ENCODE data around the gene GPHB5.

The GPHB5 gene

DNA sequence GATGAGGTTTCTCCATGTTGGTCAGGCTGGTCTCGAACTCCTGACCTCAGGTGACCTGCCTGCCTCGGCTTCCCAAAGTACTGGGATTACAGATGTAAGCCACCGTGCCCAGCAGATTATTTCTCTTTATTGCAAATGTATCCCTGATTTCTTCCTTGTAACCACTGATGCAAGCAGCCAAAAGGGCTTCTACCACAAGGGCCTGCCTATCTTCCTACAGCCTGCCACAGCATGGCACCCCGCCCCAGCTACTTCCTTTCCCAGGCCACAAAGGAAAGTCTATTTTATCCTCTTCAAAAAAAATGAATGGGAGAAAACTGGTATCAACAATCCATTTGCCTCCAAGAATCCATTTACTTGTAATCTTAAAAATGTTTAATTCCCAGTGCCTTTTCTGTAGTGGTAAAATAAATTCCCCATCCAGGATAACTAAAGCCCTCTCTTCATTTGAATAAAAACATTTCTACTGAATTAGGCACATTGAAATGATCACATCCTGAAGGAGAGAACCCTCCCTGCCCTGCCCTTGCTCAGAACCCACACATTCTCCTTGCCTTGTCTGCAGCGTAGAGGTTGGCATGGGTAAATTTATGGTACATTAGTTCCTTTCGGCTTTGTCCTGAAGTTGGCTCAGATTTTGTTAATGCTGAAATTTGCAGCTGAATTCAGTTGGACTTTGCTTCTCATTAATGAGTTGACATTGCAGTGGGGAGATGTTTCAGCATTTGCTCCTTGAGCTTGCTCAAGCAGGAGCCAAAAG is 19.2 kb downstream of the GPHB5 start:
- no peaks in the 10 kb centered on the region for H3K36me3 ChIP-seq (ENCODE audit: control insufficient read depth, low read length)
- H3K27ac ChIP-seq (ENCODE audit: low read depth, low read length) = no peak overlapping the region
- no peaks in the 10 kb centered on the region for H3K4me1 ChIP-seq (ENCODE audit: control insufficient read depth, low read length)
- H3K79me2 ChIP-seq (ENCODE audit: control insufficient read depth, low read length) = no peaks in the 10 kb centered on the region
- peaks cover 6% of the 10 kb centered on the region; the same call in 1 of the 2 replicates for H3K27me3 ChIP-seq (ENCODE audit: control insufficient read depth, low read length)
- no peak overlapping the region for H3K4me2 ChIP-seq (ENCODE audit: low read length)
- H3K4me3 ChIP-seq (ENCODE audit: low read length) = no peak overlapping the region
- no peaks in the 10 kb centered on the region for H3K9me2 ChIP-seq (replicated peaks; ENCODE audit: control insufficient read depth, low read length)
- no peaks in the 10 kb centered on the region for H3K9me3 ChIP-seq (ENCODE audit: control insufficient read depth, insufficient read depth, low read length)
- H4K20me1 ChIP-seq (ENCODE audit: control insufficient read depth, insufficient read depth, low read depth, low read length) = no peaks in the 10 kb centered on the region
- TF ChIP-seq, protein P1, sequence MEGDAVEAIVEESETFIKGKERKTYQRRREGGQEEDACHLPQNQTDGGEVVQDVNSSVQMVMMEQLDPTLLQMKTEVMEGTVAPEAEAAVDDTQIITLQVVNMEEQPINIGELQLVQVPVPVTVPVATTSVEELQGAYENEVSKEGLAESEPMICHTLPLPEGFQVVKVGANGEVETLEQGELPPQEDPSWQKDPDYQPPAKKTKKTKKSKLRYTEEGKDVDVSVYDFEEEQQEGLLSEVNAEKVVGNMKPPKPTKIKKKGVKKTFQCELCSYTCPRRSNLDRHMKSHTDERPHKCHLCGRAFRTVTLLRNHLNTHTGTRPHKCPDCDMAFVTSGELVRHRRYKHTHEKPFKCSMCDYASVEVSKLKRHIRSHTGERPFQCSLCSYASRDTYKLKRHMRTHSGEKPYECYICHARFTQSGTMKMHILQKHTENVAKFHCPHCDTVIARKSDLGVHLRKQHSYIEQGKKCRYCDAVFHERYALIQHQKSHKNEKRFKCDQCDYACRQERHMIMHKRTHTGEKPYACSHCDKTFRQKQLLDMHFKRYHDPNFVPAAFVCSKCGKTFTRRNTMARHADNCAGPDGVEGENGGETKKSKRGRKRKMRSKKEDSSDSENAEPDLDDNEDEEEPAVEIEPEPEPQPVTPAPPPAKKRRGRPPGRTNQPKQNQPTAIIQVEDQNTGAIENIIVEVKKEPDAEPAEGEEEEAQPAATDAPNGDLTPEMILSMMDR (IDR thresholded peaks at IDR 0.05; ENCODE audit: low read depth, low read length, poor library complexity, severe bottlenecking) = no peak
- no peak for TF ChIP-seq EZH2phosphoT487 (IDR thresholded peaks at IDR 0.05; ENCODE audit: borderline replicate concordance, low read length)
- H3F3A ChIP-seq (ENCODE audit: control insufficient read depth, insufficient read depth) = no peaks in the 10 kb centered on the region

DNA sequence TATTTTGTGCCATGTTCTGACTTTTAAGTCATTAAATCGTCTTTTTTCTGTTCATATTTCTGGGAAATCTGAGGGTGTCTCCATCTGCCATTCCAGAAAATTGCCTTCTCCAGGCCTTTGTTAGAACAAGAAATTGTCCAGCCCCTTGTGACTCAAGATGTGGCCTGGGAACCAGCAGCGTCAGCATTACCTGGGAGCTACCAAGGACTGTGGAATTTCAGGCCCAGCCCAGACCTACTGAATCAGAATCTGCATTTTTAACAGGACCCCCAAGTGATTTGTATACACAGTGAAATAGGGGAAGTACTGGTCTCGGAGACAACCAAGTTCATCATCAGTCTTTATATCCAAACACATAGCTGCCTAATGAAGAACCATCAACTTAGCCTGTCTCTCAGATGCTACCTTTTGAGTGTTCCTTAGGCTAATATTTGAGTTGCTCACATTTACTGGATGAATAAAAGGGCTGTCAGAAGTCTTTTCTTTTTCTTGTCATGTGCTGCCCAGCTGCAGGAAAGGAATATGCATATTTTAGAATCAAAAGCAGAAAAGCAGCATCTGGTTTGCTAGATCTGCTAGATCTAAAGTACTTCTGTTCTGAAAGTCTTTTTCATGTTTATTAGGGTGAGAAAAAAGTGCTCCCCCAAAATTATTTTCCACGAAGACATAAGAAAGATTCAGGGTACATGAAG is 21.2 kb downstream of the GPHB5 start:
- H3K27me3 ChIP-seq (ENCODE audit: control insufficient read depth, low read length) = peaks cover 8% of the 10 kb centered on the region; the same call in 1 of the 2 replicates
- no peaks in the 10 kb centered on the region for H3K9me3 ChIP-seq (ENCODE audit: control insufficient read depth, insufficient read depth, low read length)
- no peak overlapping the region for H3K4me3 ChIP-seq (ENCODE audit: low read length)
- H4K20me1 ChIP-seq (ENCODE audit: control insufficient read depth, insufficient read depth, low read depth, low read length) = no peaks in the 10 kb centered on the region
- H3K79me2 ChIP-seq (ENCODE audit: control insufficient read depth, low read length) = no peaks in the 10 kb centered on the region
- H3K4me2 ChIP-seq (ENCODE audit: low read length) = no peak overlapping the region
- no peak overlapping the region for H3K27ac ChIP-seq (ENCODE audit: low read depth, low read length)
- TF ChIP-seq EZH2phosphoT487 (IDR thresholded peaks at IDR 0.05; ENCODE audit: borderline replicate concordance, low read length) = no peak
- TF ChIP-seq, protein P1 (IDR thresholded peaks at IDR 0.05; ENCODE audit: low read depth, low read length, poor library complexity, severe bottlenecking) = no peak
- H3K9me2 ChIP-seq (replicated peaks; ENCODE audit: control insufficient read depth, low read length) = no peaks in the 10 kb centered on the region
- H3K4me1 ChIP-seq (ENCODE audit: control insufficient read depth, low read length) = no peaks in the 10 kb centered on the region
- H3F3A ChIP-seq (ENCODE audit: control insufficient read depth, insufficient read depth) = no peaks in the 10 kb centered on the region
- H3K36me3 ChIP-seq (ENCODE audit: control insufficient read depth, low read length) = no peaks in the 10 kb centered on the region

DNA sequence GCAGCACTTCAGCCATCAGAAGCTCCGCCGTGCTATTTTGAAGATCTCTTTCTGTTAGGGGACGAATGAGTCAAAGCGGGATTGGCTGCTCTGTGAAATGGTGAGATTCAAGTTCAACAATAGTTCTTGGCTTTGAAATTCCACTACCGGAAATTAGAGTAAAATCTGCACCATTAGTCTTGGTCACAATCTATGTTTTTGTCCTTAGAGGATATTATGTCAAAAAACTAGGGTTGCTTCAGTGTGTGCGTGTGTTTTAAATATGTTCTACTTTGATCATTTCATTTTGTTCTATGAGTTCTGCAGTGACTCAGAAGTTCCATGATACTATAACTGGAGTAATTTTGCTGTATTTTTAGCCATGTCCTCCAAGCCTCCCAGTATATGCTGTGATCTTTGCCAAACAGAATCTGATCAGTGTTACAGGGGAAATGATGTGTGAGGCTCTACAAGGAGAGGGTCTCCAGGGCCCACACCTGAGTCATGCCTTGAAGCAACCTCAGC is 22.6 kb downstream of the GPHB5 start:
- Histone ChIP-seq H3F3A (ENCODE audit: control insufficient read depth, insufficient read depth) (no peaks in the 10 kb centered on the region), H3K9me2 (replicated peaks; ENCODE audit: control insufficient read depth, low read length) (no peaks in the 10 kb centered on the region), H3K36me3 (ENCODE audit: control insufficient read depth, low read length) (no peaks in the 10 kb centered on the region), H3K4me3 (ENCODE audit: low read length) (no peak overlapping the region), H4K20me1 (ENCODE audit: control insufficient read depth, insufficient read depth, low read depth, low read length) (no peaks in the 10 kb centered on the region), H3K9me3 (ENCODE audit: control insufficient read depth, insufficient read depth, low read length) (no peaks in the 10 kb centered on the region), H3K27me3 (ENCODE audit: control insufficient read depth, low read length) (peaks cover 4% of the 10 kb centered on the region; the same call in 1 of the 2 replicates), H3K4me2 (ENCODE audit: low read length) (no peak overlapping the region), H3K79me2 (ENCODE audit: control insufficient read depth, low read length) (no peaks in the 10 kb centered on the region), H3K4me1 (ENCODE audit: control insufficient read depth, low read length) (no peaks in the 10 kb centered on the region), H3K27ac (ENCODE audit: low read depth, low read length) (no peak overlapping the region)
- TF ChIP-seq EZH2phosphoT487 (IDR thresholded peaks at IDR 0.05; ENCODE audit: borderline replicate concordance, low read length) = no peak
- TF ChIP-seq, protein P1 (IDR thresholded peaks at IDR 0.05; ENCODE audit: low read depth, low read length, poor library complexity, severe bottlenecking) = no peak

All from DOHH2 (cell line).